ENCODE results near the gene MAD2L2.
A peak's percentile ranks its signal among the peaks of the same experiment; 100 is the strongest.

Gene MAD2L2

GRCh38 chr1:11681071-11681771, at the start of gene MAD2L2:
Gene MAD2L2 (minus strand): TSS chr1:11681148. CDS start chr1:11680601, 547 bp downstream.
- no peak for DNase-seq

GRCh38 chr1:11730429-11730891, 49.5 kb upstream of the MAD2L2 start:
- DNase-seq, result peak; percentile 86

GRCh38 chr1:11729498-11730428, 48.8 kb upstream of the MAD2L2 start:
- no peak for DNase-seq

GRCh38 chr1:11729155-11729497, 48.2 kb upstream of the MAD2L2 start:
- DNase-seq, result no peak

- no peak for DNase-seq
Measured at GRCh38 chr1:11728126-11728806, 47.3 kb upstream of the MAD2L2 start.

GRCh38 chr1:11727119-11727518, 46.2 kb upstream of the MAD2L2 start:
- DNase-seq, result no peak

- no peak for DNase-seq
Measured at GRCh38 chr1:11725616-11726015, 44.7 kb upstream of the MAD2L2 start.

GRCh38 chr1:11722538-11722937, 41.6 kb upstream of the MAD2L2 start:
- DNase-seq, result no peak

GRCh38 chr1:11721311-11721710, 40.4 kb upstream of the MAD2L2 start:
- DNase-seq, result no peak

GRCh38 chr1:11720525-11720924, 39.6 kb upstream of the MAD2L2 start:
- no peak for DNase-seq

- DNase-seq, result no peak
Measured at GRCh38 chr1:11720033-11720376, 39.1 kb upstream of the MAD2L2 start.

GRCh38 chr1:11719313-11720032, 38.5 kb upstream of the MAD2L2 start:
- no peak for DNase-seq

- no peak for DNase-seq
Measured at GRCh38 chr1:11714831-11715575, 34.1 kb upstream of the MAD2L2 start.

- DNase-seq, result no peak
Measured at GRCh38 chr1:11713095-11713494, 32.1 kb upstream of the MAD2L2 start.

GRCh38 chr1:11712285-11712684, 31.3 kb upstream of the MAD2L2 start:
- DNase-seq, result no peak

- DNase-seq, result no peak
Measured at GRCh38 chr1:11711490-11711889, 30.5 kb upstream of the MAD2L2 start.

- no peak for DNase-seq
Measured at GRCh38 chr1:11708554-11709350, 27.8 kb upstream of the MAD2L2 start.

GRCh38 chr1:11707621-11708276, 26.8 kb upstream of the MAD2L2 start:
- no peak for DNase-seq

- DNase-seq, result no peak
Measured at GRCh38 chr1:11706292-11706691, 25.3 kb upstream of the MAD2L2 start.

GRCh38 chr1:11705596-11705995, 24.6 kb upstream of the MAD2L2 start:
- DNase-seq, result no peak

Data from SIG-M5 (cell line).